Panc1 (cell line): Measurements from ENCODE around the gene ECM1.

Experiments used
- CTCF ChIP-seq: fragments of 450-650 bp; IDR thresholded peaks from 2 replicates; pipeline ENCODE4 v1.5.1; 2017; ENCODE audit warnings: mild to moderate bottlenecking
- POLR2AphosphoS5 ChIP-seq: IDR thresholded peaks from 2 replicates; pipeline ENCODE4 v1.6.1; 2012; ENCODE audit warnings: mild to moderate bottlenecking, low read depth, low read length, moderate library complexity
- REST ChIP-seq, 2 experiments: IDR thresholded peaks; 2 replicates each; pipeline ENCODE4 v1.6.1; 2011 to 2012; ENCODE audit warnings: low read depth in 2 of 2, control low read depth in 1 of 2, low read length in 1 of 2, mild to moderate bottlenecking in 1 of 2, moderate library complexity in 1 of 2; ENCODE audit not compliant: insufficient read depth in 1 of 2
- SIN3A ChIP-seq: IDR thresholded peaks from 2 replicates; pipeline ENCODE4 v1.6.1; 2012; ENCODE audit warnings: low read depth, mild to moderate bottlenecking, low read length, moderate library complexity, borderline replicate concordance; ENCODE audit not compliant: insufficient read depth
- TCF7L2 ChIP-seq: IDR thresholded peaks from 2 replicates; pipeline ENCODE4 v1.6.1; 2011; ENCODE audit warnings: mild to moderate bottlenecking, low read depth, low read length, inconsistent platforms

GRCh38 chr1:150557813-150558212 is 49.9 kb downstream of the ECM1 start:
- no peak for TF ChIP-seq CTCF
- TF ChIP-seq SIN3A: no peak
- no peak for TF ChIP-seq POLR2AphosphoS5
- TF ChIP-seq TCF7L2: no peak
- no peak for TF ChIP-seq REST (IDR thresholded peaks at IDR 0.05; ENCODE audit: insufficient read depth in 1 of 2, low read depth in 2 of 2, low read length in 1 of 2)
